Measurements from ENCODE around the gene CDKAL1. TPM values are rescaled to one million over a fixed set of nuclear protein-coding genes. Genes with fewer than 3 reads are reported as not detected.

The CDKAL1 gene
- total RNA-seq, 1 experiment from 2014 or later, result 24.4 TPM

DNA sequence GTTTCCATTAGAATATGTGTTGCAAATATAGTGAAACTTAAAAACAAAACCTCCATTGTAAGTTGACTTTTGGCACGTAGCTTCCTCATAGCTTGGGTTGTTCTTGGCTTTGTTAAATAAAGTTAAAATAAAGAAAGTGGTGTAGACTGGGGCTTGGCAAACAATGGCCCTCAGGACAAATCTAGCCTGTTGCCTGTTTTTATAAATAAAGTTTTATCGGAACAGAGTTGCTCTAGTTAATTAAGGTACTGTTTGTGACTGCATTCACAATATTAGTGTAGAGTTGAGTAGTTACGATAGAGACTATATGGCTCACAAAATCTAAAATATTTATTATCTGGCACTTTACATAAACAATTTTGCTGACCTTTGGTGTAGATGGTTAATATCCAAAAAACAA, 168.8 kb downstream of the CDKAL1 start:
- DNase-seq, result no peak
- no peaks in the 10 kb centered on the region for H3K27me3 ChIP-seq (ENCODE audit: control insufficient read depth, insufficient read depth, low read length)
- H3K4me3 ChIP-seq (ENCODE audit: insufficient read depth, low read depth, low read length), result no peak overlapping the region
- no peaks in the 10 kb centered on the region for H3K36me3 ChIP-seq (replicated peaks; ENCODE audit: control insufficient read depth, insufficient read depth, low read length)

DNA sequence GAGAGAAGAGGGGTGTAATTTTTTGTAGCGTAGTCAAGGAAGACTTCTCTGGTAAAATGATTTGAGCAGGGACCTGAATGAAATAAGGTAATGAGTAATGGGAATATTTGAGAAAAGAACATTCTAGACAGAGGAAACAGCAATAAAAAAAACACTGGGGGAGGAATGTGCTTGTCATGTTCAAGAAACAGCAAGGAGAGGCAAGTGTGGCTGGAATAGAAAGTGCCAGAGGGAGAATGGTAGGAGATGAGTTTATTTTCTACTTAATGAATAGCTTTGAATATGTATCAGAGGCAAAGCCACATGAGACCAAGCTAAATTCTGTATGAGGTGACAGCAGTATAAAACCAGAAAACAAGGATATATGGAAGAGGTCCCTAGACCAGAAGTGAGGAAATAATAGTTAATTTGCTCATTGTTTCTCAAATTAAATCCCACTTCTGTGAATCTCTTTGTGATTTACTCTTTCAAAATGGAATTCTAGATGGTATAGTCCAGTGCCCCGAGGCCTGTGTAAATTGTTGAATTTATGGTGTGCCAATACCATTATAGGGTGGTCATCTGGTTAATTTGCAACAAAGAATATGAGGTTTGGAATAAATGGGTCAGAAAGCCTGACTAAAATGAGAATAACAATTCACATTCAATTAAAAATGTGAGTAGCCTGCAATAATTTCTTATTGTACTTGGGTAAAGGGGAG, 170.2 kb downstream of the CDKAL1 start:
- Histone ChIP-seq H3K4me3 (ENCODE audit: insufficient read depth, low read depth, low read length) (no peak overlapping the region), H3K36me3 (replicated peaks; ENCODE audit: control insufficient read depth, insufficient read depth, low read length) (no peaks in the 10 kb centered on the region), H3K27me3 (ENCODE audit: control insufficient read depth, insufficient read depth, low read length) (no peaks in the 10 kb centered on the region)
- no peak for DNase-seq

DNA sequence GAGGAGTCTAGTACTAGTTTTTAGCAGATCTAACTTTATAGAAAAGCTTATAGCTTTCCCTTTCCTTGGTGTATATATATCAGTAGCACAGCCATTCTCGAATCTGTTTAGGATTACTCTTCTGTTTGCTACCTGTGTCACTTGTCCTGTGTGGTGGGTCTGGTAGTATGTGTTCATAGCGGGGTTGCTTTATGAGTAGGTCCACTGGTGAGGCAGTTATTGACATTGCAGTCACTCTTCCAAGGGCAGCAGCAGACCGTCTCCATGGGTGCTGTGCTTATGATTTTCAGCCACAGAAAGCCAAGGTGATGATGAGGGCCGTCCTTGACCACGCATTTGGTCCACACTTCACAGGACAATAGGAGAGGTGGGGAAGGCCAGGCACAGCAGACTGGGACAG, 171.5 kb downstream of the CDKAL1 start:
- no peak for DNase-seq
- Histone ChIP-seq H3K27me3 (ENCODE audit: control insufficient read depth, insufficient read depth, low read length) (no peaks in the 10 kb centered on the region), H3K4me3 (ENCODE audit: insufficient read depth, low read depth, low read length) (no peak overlapping the region), H3K36me3 (replicated peaks; ENCODE audit: control insufficient read depth, insufficient read depth, low read length) (no peaks in the 10 kb centered on the region)

DNA sequence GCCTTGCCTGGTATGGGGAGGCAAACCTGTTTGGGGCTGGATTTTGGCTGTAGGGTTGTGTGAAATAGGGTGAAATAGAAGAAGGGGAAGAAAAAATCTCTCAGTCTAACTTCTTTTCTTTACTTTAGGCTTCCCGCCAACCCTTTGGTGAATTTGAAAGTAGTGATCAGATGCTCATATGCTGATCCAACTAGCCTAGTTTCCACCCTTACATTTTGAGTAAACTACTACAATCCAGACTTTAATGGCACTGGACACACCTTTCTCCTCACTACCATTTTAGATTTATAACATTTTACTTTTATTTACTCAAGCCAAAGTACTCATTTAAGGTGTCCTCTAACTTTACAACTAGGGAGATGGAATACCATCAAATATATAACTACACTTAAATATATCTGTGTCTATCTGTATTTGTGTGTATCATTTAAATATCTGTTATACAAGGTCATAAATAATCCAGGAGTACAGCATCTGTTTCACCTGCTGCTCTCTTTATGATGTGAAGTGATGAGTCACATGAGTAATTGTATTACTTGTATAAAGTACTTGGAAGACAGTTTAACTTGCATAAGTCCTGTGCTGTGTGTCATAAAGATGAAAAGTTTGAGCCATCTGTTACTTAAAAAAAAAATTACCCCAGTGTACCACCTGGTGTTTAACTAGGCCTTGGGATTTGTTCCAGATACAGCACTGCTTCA, 172.1 kb downstream of the CDKAL1 start:
- Histone ChIP-seq H3K36me3 (replicated peaks; ENCODE audit: control insufficient read depth, insufficient read depth, low read length) (no peaks in the 10 kb centered on the region), H3K27me3 (ENCODE audit: control insufficient read depth, insufficient read depth, low read length) (no peaks in the 10 kb centered on the region), H3K4me3 (ENCODE audit: insufficient read depth, low read depth, low read length) (no peak overlapping the region)
- no peak for DNase-seq

DNA sequence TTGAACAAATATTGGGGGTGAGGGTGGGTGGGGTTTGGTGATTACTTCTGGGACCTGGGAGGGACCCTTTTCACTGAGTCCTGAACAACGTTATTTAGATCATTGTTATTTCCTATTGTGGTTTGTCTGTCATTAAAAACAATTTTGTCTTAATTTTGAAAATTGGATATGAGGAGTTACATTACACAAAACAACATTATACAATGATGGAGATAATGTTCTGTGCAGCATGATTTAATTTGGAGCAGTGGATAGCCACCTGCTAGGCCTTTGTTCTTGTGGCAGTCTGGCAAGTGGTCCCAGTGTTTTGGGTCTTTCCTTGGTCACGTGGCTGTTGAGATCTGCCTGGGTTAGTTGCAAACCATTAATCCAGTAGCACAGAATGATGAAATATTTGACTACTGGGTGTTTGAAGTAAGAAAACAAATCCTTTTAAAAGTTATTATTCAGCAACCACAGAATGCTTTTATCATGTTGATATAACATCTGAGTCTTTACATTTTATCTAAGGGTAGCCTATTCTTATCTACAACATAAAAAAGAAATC, 172.8 kb downstream of the CDKAL1 start:
- no peak overlapping the region for H3K4me3 ChIP-seq (ENCODE audit: insufficient read depth, low read depth, low read length)

DNA sequence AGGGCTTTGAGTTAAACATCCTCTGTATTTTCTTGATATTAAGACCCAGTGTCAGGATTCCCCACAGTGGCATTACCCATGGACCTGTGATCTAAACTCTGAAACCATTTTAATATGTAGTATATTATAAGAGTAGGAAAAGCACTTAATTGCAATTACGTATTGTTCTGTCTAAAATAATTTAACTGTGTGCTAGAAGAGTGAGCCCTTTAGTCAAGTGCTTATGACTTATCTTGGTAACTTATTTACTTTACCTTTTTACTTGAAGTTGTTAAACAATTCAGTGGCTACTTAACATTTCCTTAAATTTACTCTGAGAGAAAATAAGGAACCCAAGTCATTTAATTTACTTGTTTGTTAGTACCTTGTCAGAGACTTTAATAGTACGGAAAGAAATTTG, 173.6 kb downstream of the CDKAL1 start:
- Histone ChIP-seq H3K4me3 (ENCODE audit: insufficient read depth, low read depth, low read length) (no peak overlapping the region), H3K36me3 (replicated peaks; ENCODE audit: control insufficient read depth, insufficient read depth, low read length) (no peaks in the 10 kb centered on the region), H3K27me3 (ENCODE audit: control insufficient read depth, insufficient read depth, low read length) (no peaks in the 10 kb centered on the region)
- no peak for DNase-seq

More for the DNA sequence above, 172.8 kb downstream of the CDKAL1 start:
- DNase-seq, result no peak
- Histone ChIP-seq H3K27me3 (ENCODE audit: control insufficient read depth, insufficient read depth, low read length) (no peaks in the 10 kb centered on the region), H3K36me3 (replicated peaks; ENCODE audit: control insufficient read depth, insufficient read depth, low read length) (no peaks in the 10 kb centered on the region)

DNA sequence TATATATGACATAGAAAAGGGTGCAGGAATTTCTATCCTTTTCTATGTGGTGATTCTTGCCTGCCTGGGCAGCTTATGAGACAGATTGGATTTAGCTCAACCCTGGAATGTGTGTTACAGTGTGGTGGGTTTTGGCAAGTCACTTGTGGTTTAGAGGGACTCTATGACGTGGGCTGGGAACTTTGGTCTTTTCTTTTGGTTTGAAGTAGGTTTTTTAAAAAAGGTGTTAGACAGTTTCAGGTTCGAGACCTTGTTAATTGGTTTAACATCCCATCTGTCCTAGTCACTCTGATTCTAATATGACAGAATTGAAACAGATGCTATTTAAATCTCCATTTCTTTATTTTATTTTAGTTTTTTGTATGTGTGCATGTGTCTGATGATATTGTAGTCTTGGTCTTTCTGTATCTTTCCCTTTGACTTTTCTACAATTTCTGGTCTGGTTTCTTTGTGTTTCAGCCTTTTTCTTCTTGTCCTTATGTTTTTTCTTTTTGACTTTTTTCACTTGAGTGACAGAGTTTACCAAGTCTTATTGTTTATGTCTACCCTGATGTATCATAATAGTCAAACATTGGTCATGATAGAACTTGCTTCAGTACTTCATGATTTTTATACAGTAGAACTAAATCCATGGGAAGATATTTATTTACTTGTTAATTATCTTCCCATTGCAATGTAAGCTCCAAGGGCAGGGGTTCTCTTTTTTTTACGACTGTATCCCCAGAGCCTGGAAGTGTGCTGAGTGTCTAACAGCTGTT, 174.3 kb downstream of the CDKAL1 start:
- no peak overlapping the region for H3K4me3 ChIP-seq (ENCODE audit: insufficient read depth, low read depth, low read length)
- no peak for DNase-seq

DNA sequence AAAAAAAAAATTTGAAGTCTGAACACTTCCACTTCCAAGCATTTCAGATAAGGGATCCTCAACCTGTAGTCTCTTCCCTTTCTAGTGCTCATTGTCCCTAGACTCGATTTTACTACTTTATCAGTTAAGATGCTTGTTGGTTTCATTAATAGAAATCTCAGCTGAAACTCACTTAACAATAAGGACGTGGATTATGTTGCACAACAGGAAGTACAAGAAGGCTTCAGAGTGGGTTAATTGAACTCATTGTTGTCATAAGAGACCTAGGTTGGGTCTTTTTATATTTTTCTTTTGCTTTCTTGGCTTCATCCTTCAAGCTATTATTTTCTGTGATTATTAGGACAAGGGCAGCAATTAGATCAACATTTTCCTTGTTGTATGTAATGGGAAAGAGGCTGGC, 175.2 kb downstream of the CDKAL1 start:
- no peak overlapping the region for H3K4me3 ChIP-seq (ENCODE audit: insufficient read depth, low read depth, low read length)

More for the DNA sequence above, 174.3 kb downstream of the CDKAL1 start:
- Histone ChIP-seq H3K36me3 (replicated peaks; ENCODE audit: control insufficient read depth, insufficient read depth, low read length) (no peaks in the 10 kb centered on the region), H3K27me3 (ENCODE audit: control insufficient read depth, insufficient read depth, low read length) (no peaks in the 10 kb centered on the region)

DNA sequence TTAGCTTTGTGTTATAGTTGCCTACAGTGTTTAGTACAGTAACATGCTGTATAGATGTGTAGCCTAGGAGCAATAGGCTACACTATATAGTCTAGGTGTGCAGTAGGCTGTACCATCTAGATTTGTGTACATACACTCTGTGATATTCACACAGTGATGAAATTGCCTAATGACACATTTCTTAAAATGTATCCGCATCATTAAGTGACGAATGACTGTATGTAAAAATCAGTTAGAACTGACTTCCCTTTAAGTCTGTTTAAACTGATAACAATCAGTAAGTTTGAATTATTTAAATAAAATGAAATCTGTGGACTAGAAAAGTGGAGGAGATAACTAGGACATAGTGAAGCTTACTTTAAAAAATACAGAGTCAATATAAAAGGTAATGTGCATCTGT, 176.1 kb downstream of the CDKAL1 start:
- H3K36me3 ChIP-seq (replicated peaks; ENCODE audit: control insufficient read depth, insufficient read depth, low read length), result no peaks in the 10 kb centered on the region
- no peak overlapping the region for H3K4me3 ChIP-seq (ENCODE audit: insufficient read depth, low read depth, low read length)
- no peaks in the 10 kb centered on the region for H3K27me3 ChIP-seq (ENCODE audit: control insufficient read depth, insufficient read depth, low read length)
- no peak for DNase-seq

More for the DNA sequence above, 175.2 kb downstream of the CDKAL1 start:
- DNase-seq, result no peak
- no peaks in the 10 kb centered on the region for H3K36me3 ChIP-seq (replicated peaks; ENCODE audit: control insufficient read depth, insufficient read depth, low read length)
- H3K27me3 ChIP-seq (ENCODE audit: control insufficient read depth, insufficient read depth, low read length), result no peaks in the 10 kb centered on the region

DNA sequence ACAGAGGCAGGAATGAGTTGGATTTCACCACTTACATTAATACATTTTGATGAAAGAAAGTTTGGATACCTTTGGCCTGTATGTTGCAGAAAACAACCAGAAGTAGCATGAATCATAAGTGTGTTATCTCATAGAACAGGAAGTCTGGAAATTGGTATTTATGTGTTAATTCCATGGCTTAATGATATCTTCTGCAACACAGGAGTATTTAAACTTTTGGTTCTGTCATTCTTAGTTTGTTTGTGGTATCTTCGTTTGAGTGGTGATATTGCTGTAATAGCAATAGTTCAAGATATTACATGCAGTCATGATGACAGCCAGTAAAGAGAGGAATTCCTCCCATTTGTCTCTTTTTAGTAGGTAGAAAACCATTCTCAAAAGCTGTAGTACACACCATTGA, 177.3 kb downstream of the CDKAL1 start:
- H3K4me3 ChIP-seq (ENCODE audit: insufficient read depth, low read depth, low read length), result no peak overlapping the region
- no peaks in the 10 kb centered on the region for H3K27me3 ChIP-seq (ENCODE audit: control insufficient read depth, insufficient read depth, low read length)
- DNase-seq, result no peak
- H3K36me3 ChIP-seq (replicated peaks; ENCODE audit: control insufficient read depth, insufficient read depth, low read length), result no peaks in the 10 kb centered on the region

DNA sequence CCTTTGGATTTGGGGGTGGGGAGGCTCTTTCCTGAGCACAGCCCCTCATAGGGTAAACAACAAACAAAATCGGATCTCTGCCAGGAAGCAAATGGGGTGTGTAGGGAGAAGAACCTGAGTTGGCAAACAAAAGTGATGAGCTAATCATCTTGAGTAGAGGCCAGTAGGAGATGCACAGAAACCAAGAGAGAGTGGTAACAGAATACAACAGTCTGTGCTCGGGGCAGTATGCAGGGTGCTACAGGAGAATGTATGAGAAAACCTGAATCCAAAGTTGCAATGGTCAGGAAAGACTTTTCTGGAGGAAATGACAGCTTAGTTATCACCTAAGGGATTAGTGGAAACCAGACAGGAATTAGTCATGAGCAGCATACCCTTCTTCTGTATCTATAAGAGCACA, 177.8 kb downstream of the CDKAL1 start:
- Histone ChIP-seq H3K27me3 (ENCODE audit: control insufficient read depth, insufficient read depth, low read length) (no peaks in the 10 kb centered on the region), H3K36me3 (replicated peaks; ENCODE audit: control insufficient read depth, insufficient read depth, low read length) (no peaks in the 10 kb centered on the region), H3K4me3 (ENCODE audit: insufficient read depth, low read depth, low read length) (no peak overlapping the region)
- DNase-seq, result no peak

DNA sequence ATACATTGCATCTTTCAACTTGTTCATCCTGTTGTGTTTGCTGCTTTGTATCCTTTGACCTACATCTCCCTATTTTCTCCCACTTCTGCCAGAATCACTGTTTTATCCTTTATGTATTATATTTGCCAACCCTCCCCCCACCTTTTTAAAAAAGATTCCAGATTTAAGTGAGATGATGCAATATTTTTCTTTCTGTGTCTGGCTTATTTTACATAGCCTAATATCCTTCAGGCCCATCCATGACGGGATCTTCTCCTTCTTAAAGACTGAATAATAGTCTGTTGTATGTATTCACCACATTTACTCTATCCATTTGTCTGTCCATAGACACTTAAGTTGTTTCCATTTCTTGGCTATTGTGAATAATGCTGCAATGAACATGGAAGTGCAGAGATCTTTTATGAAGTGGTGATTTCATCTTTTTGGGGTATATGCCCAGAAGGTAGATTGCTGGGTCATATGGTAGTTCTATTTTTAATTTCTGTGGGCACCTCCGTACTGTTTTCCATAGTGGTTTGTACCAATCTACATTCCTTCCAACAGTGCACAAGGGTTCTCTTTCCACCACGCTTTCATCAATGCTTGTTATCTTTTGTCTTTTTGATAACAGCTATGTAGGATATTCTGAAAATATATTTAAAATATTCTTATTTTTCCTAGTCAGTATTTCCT, 181.0 kb downstream of the CDKAL1 start:
- H3K36me3 ChIP-seq (replicated peaks; ENCODE audit: control insufficient read depth, insufficient read depth, low read length), result no peaks in the 10 kb centered on the region
- DNase-seq, result no peak
- H3K4me3 ChIP-seq (ENCODE audit: insufficient read depth, low read depth, low read length), result no peak overlapping the region
- no peaks in the 10 kb centered on the region for H3K27me3 ChIP-seq (ENCODE audit: control insufficient read depth, insufficient read depth, low read length)

DNA sequence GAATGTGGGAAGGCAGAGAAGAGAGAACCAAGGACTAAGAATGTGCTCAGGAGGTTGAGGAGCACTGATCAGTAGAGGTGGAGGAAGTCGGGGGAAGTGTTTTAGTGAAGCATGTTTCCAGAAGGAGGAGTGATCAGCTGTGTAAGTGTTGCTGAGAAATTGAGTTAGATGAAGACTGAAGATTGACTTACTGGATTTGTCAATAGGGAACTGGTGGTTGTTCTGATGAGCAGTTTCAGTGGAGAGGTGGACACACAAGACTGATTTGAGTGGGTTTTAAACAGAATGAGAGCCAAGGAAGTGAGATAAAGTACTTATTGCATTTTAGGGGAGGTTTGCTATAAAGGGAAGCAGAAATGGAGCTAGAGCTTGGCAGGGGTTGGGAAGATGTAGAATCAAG, 182.6 kb downstream of the CDKAL1 start:
- DNase-seq, result no peak
- Histone ChIP-seq H3K4me3 (ENCODE audit: insufficient read depth, low read depth, low read length) (no peak overlapping the region), H3K27me3 (ENCODE audit: control insufficient read depth, insufficient read depth, low read length) (no peaks in the 10 kb centered on the region), H3K36me3 (replicated peaks; ENCODE audit: control insufficient read depth, insufficient read depth, low read length) (no peaks in the 10 kb centered on the region)

DNA sequence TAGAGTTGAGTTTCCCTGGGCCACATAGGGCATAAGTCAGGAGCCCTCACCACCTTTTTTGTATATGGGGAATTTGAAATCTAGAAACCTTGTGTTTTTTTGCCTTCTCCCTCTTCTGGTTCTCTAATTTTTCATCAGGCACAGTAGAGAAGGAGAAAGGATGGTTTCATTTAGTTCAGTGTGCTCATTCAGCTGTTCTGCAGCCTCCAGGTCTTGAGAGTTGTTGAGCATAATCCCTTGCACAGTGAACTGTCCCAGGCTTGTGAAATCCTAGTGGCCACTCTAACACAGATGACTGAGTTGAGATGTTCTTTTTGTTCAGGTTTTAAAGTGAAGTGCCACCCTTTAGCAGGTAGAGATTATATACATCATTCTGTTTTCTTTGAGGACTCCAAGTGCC, 183.5 kb downstream of the CDKAL1 start:
- H3K36me3 ChIP-seq (replicated peaks; ENCODE audit: control insufficient read depth, insufficient read depth, low read length), result no peaks in the 10 kb centered on the region
- no peak overlapping the region for H3K4me3 ChIP-seq (ENCODE audit: insufficient read depth, low read depth, low read length)
- H3K27me3 ChIP-seq (ENCODE audit: control insufficient read depth, insufficient read depth, low read length), result no peaks in the 10 kb centered on the region
- DNase-seq, result no peak

Measured in H7 (cell line).